Caco-2 (cell line): ENCODE measurements around the gene CCDC185. TPM values are rescaled to one million over a fixed set of nuclear protein-coding genes. Genes with fewer than 3 reads are reported as not detected.

Experiments used
- BruUV-seq: library from RNA; stranded (reverse); fragments of 400-500 nt; replicated peaks from 2 replicates; lab custom pipeline; 2021; lab: Mats Ljungman, UMichigan
- CTCF ChIA-PET: fragments of 300-600 bp; sonication (Branson Sonifier 250); formaldehyde crosslinking; loops from one replicate; lab custom pipeline; 2022; ENCODE audit warnings: antibody characterized with exemption; lab: Charles Lee
- POLR2A ChIA-PET: fragments of 300-600 bp; sonication (Branson Sonifier 250); formaldehyde crosslinking; loops from one replicate; lab custom pipeline; 2022; ENCODE audit warnings: antibody characterized with exemption; lab: Charles Lee
- DNase-seq, 2 experiments: peaks; one replicate each; pipeline versions ENCODE4 v3.0.0 to v3.0.0-alpha.2; 2020 to 2022
- H3K27me3 ChIP-seq: replicated peaks from 2 replicates; pipeline ENCODE4 v1.6.0; 2011; ENCODE audit warnings: low read length; ENCODE audit not compliant: control insufficient read depth, insufficient read depth
- H3K36me3 ChIP-seq: 2 replicates; pipeline ENCODE4 v1.5.1; 2011; ENCODE audit warnings: low read length; ENCODE audit not compliant: control insufficient read depth, insufficient read depth
- H3K4me1 ChIP-seq: fragments of 250-450 bp; sonication (Bioruptor Pico); 2 replicates; pipeline ENCODE4 v1.5.1; 2020; ENCODE audit warnings: mild to moderate bottlenecking
- H3K4me3 ChIP-seq: 2 replicates; pipeline ENCODE4 v1.5.1; 2011; ENCODE audit warnings: low read depth, mild to moderate bottlenecking, control low read depth, low read length
- H3K9me3 ChIP-seq: fragments of 250-450 bp; sonication (Bioruptor Pico); 2 replicates; pipeline ENCODE4 v1.5.1; 2020; ENCODE audit warnings: mild to moderate bottlenecking, moderate library complexity
- H3K27ac Mint-ChIP-seq: one replicate; pipeline ENCODE4 v1.8.0; 2022; ENCODE audit warnings: mixed read lengths; ENCODE audit not compliant: unreplicated experiment
- H3K27me3 Mint-ChIP-seq: one replicate; pipeline ENCODE4 v1.8.0; 2022; ENCODE audit warnings: mixed read lengths; ENCODE audit not compliant: insufficient read depth, unreplicated experiment
- H3K36me3 Mint-ChIP-seq: one replicate; pipeline ENCODE4 v1.8.0; 2022; ENCODE audit warnings: mild to moderate bottlenecking, mixed read lengths; ENCODE audit not compliant: insufficient read depth, unreplicated experiment
- H3K4me1 Mint-ChIP-seq: one replicate; pipeline ENCODE4 v1.8.0; 2022; ENCODE audit warnings: low read depth, mixed read lengths; ENCODE audit not compliant: unreplicated experiment
- H3K4me3 Mint-ChIP-seq: one replicate; pipeline ENCODE4 v1.8.0; 2022; ENCODE audit warnings: mild to moderate bottlenecking, moderate library complexity, mixed read lengths; ENCODE audit not compliant: unreplicated experiment
- H3K9me3 Mint-ChIP-seq: one replicate; pipeline ENCODE4 v1.8.0; 2022; ENCODE audit warnings: mixed read lengths; ENCODE audit not compliant: unreplicated experiment
- intact Hi-C: fragments of 100-400 bp; cut with micrococcal nuclease; formaldehyde crosslinking; loops from one replicate; pipeline ENCODE4 v1.10.0; 2022; ENCODE audit not compliant: unreplicated experiment
- total RNA-seq: library from RNA; stranded (reverse); gene quantifications from 2 replicates; pipeline ENCODE4 v1.2.3, GENCODE V29; 2022
- TF ChIP-seq, protein P1 (sequence below), 2 experiments: fragments of 200-600 bp in 1 of 2; IDR thresholded peaks; 1 replicate in 1 of 2; 2 replicates in 1 of 2; pipeline versions ENCODE4 v1.5.1 to v1.8.0; 2011 to 2022; ENCODE audit warnings: antibody characterized with exemption in 1 of 2, control low read depth in 1 of 2, inconsistent platforms in 1 of 2, low read depth in 1 of 2, low read length in 1 of 2, mild to moderate bottlenecking in 1 of 2, moderate library complexity in 1 of 2; ENCODE audit not compliant: insufficient read depth in 1 of 2, severe bottlenecking in 1 of 2, unreplicated experiment in 1 of 2

The CCDC185 gene
- total RNA-seq, 1 experiment from 2014 or later = not detected

DNA sequence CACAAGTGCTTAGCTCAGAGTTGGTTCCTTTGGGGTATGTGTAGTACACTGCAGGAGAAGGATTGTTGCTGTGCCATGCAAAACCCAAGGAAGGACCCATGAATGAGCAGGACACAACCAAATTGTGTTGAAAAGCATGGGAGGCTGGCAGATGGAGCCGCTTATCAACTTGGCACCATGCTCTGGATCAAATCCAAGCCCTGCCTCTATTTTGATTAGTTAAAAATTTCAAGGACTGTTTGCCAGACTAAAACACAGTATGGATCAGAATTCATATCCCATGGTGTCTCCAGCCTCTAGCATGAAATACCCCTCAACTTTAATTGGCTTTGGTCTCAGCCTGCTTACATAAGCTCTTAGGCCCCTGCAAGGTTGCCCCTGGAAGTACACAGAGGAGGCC, 27.8 kb downstream of the CCDC185 start:
- no peak for DNase-seq
- ChIA-PET CTCF (no interaction called here), POLR2A (no interaction called here)
- Histone ChIP-seq H3K4me1 (peaks cover 64% of the 10 kb centered on the region), H3K36me3 (no peaks in the 10 kb centered on the region), H3K27me3 (no peaks in the 10 kb centered on the region), H3K9me3 (peaks cover 5% of the 10 kb centered on the region), H3K4me3 (no peak overlapping the region)
- Mint-ChIP-seq H3K27ac (peak overlapping the region; percentile 77), H3K27me3 (no peaks in the 10 kb centered on the region), H3K9me3 (peaks cover 22% of the 10 kb centered on the region), H3K4me1 (peaks cover 43% of the 10 kb centered on the region), H3K4me3 (no peak overlapping the region), H3K36me3 (peaks cover 23% of the 10 kb centered on the region)
- no TSS peak for BruUV-seq
- TF ChIP-seq, protein P1, sequence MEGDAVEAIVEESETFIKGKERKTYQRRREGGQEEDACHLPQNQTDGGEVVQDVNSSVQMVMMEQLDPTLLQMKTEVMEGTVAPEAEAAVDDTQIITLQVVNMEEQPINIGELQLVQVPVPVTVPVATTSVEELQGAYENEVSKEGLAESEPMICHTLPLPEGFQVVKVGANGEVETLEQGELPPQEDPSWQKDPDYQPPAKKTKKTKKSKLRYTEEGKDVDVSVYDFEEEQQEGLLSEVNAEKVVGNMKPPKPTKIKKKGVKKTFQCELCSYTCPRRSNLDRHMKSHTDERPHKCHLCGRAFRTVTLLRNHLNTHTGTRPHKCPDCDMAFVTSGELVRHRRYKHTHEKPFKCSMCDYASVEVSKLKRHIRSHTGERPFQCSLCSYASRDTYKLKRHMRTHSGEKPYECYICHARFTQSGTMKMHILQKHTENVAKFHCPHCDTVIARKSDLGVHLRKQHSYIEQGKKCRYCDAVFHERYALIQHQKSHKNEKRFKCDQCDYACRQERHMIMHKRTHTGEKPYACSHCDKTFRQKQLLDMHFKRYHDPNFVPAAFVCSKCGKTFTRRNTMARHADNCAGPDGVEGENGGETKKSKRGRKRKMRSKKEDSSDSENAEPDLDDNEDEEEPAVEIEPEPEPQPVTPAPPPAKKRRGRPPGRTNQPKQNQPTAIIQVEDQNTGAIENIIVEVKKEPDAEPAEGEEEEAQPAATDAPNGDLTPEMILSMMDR (IDR thresholded peaks at IDR 0.05; ENCODE audit: insufficient read depth in 1 of 2, low read depth in 1 of 2, low read length in 1 of 2, severe bottlenecking in 1 of 2, unreplicated experiment in 1 of 2) = no peak
- intact Hi-C loops = loop anchor here (5.0 kb wide), 1 partner anchor 111 kb away; no protein-coding TSS in a partner anchor

GRCh38 chr1:223421676-223422075, 28.5 kb downstream of the CCDC185 start:
- ChIA-PET POLR2A (no interaction called here), CTCF (no interaction called here)
- H3K27ac Mint-ChIP-seq = peak overlapping the region; percentile 77
- Histone ChIP-seq H3K27me3 (no peaks in the 10 kb centered on the region), H3K9me3 (peaks cover 5% of the 10 kb centered on the region), H3K4me3 (no peak overlapping the region), H3K36me3 (no peaks in the 10 kb centered on the region), H3K4me1 (peaks cover 60% of the 10 kb centered on the region)
- no peaks in the 10 kb centered on the region for H3K27me3 Mint-ChIP-seq
- peaks cover 26% of the 10 kb centered on the region for H3K9me3 Mint-ChIP-seq
- peaks cover 23% of the 10 kb centered on the region for H3K36me3 Mint-ChIP-seq
- TF ChIP-seq, protein P1 (IDR thresholded peaks at IDR 0.05; ENCODE audit: insufficient read depth in 1 of 2, low read depth in 1 of 2, low read length in 1 of 2, severe bottlenecking in 1 of 2, unreplicated experiment in 1 of 2) = no peak
- peak overlapping the region; percentile 14 for H3K4me3 Mint-ChIP-seq
- intact Hi-C loops = loop anchor here (2.0 to 5.0 kb wide), 4 partner anchors 43 to 225 kb away; partner anchors contain the start of gene SUSD4
- H3K4me1 Mint-ChIP-seq = peaks cover 45% of the 10 kb centered on the region
- peak in 1 of 2 experiments; percentile 41 for DNase-seq
- BruUV-seq = TSS peak; percentile 95

DNA sequence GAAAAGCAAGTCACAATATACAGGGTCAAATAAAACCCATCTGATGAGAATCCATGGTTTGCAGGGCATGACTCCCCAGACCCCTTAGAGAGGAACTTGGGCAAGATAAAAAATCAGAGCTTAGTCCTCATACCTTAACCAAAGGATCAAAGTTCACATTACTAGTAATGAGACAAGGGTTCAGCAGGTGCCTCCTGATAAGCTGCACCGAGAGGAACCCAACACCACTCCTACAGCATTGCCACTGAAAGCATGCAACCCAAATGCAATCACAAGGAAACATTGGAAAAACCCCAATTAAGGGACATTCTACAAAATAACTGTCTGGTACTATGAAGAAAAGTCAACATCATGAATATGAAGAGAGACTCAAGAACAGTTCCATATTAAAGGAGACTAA, 29.7 kb downstream of the CCDC185 start:
- Mint-ChIP-seq H3K36me3 (peaks cover 23% of the 10 kb centered on the region), H3K4me1 (peaks cover 45% of the 10 kb centered on the region), H3K9me3 (peaks cover 31% of the 10 kb centered on the region), H3K27ac (peak overlapping the region; percentile 77), H3K4me3 (peak overlapping the region; percentile 46), H3K27me3 (no peaks in the 10 kb centered on the region)
- no peaks in the 10 kb centered on the region for H3K36me3 ChIP-seq
- no peaks in the 10 kb centered on the region for H3K27me3 ChIP-seq
- CTCF ChIA-PET = no interaction called here
- POLR2A ChIA-PET = interaction anchor here (0.6 to 0.7 kb wide), 3 partner anchors 57 to 91 kb away, joined by 3 read pairs; partner anchors contain the start of gene SUSD4
- BruUV-seq = no TSS peak
- no peak overlapping the region for H3K4me3 ChIP-seq
- intact Hi-C loops = loop anchor here (2.0 to 5.0 kb wide), 4 partner anchors 42 to 226 kb away; partner anchors contain the start of gene SUSD4
- H3K4me1 ChIP-seq = peaks cover 51% of the 10 kb centered on the region
- TF ChIP-seq, protein P1 (IDR thresholded peaks at IDR 0.05; ENCODE audit: insufficient read depth in 1 of 2, low read depth in 1 of 2, low read length in 1 of 2, severe bottlenecking in 1 of 2, unreplicated experiment in 1 of 2) = no peak
- peaks cover 10% of the 10 kb centered on the region for H3K9me3 ChIP-seq
- DNase-seq = peak; percentile 71 to 74
